SIG-M5 (cell line): ENCODE results near the gene SLC9A5.

ENCODE experiments used
- DNase-seq: peaks from one replicate; lab custom pipeline; 2025; lab: John Stamatoyannopoulos, UW

SLC9A5 gene

DNA sequence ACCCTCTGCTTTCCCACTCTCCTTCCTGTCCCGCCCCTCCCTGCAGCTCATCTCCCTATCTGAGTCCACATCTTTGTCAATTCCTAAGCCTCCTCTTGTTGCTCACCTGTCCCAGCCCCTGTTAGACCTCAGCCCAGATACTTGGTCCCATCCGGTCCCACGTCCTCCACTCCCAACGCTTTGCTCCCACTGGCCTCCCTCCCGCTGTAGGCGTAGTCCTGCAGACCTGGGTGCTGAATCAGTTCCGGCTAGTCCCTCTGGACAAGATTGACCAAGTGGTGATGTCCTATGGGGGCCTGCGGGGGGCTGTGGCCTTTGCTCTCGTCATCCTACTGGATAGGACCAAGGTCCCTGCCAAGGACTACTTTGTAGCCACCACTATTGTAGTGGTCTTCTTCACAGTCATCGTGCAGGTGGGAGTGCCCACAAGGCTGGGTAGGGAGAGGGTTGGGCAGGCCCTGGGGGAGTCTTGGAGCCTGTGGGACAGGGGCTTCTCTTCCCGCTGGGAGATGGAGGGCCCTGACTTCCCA is 8.0 kb downstream of the SLC9A5 start:
- DNase-seq, result no peak

GRCh38 chr16:67257486-67258160 is 8.8 kb downstream of the SLC9A5 start:
- DNase-seq, result no peak

DNA sequence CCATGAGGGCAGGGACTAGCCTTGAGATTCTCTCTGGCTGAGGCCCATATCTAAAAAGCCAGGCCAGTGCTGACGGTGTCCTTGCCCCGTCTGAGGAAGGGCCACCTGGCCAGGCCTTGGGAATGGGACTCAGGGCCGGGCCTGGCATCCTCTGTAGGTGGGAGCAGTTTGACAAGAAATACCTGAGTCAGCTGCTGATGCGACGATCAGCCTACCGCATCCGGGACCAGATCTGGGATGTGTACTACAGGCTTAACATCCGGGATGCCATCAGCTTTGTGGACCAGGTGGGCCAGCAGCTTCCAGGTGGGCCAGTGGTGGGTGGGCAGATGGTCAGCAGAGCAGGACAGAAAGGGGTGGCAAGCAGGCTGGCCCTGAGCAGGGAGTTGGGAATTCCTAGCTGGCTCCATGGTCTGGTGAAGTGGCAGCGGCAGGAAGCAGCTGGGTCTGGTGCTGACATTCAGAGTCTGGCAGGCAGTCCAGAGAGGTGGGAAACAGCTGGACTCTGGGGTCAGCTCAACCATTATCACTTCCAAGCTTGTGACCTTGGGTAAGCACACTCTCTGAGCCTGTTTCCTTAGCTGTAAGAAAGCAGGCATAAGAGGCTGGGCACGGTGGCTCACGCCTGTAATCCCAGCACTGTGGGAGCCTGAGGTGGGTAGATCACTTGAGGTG is 9.5 kb downstream of the SLC9A5 start:
- DNase-seq, result no peak

DNA sequence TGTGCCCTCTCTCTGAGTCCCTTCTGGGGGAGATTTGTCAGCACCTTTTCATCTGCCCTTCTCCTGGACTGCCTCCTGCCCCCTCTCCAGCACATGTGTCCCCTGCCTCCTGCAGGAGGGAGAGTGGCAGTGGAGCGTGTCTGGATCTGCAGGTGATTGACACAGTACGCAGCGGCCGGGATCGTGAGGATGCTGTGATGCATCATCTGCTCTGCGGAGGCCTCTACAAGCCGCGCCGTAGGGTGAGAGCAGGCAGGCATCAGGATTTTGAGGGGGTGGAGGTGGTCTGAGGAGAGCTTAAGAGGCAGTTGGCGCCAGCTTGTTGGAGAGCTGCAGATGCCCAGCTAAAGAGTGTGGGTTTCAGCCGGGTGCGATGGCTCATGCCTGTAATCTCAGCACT is 10.9 kb downstream of the SLC9A5 start:
- DNase-seq, result no peak

DNA sequence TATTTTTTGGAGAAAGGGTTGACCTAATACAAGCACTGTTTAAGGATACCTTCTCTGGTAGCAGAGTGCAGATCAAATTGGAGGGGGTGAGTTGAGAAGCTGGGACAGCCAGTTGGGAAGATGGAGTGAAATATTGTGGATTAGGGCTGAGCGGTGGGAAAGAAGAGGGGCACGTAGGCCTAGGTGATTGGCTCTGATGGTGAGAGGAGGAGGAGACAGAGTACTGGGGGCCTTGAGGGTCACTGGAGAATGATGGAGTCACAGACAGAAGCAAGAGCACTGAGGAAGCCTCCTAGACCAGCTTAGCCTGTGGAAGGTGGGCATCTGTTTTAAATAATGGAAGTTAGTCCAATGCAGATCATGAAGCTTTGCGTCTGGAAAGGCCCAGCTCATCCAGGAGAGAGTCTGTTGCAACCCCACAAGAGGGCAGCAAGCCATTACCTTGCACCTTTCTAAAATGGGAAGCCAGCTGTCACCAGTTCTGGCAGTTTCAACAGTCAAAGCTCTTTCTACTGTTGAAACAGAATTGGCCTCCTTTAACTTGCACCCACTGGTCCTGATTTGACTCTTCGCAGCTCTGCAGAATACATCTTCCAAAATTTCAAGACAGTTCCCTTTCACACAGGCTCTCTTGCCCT is 11.8 kb downstream of the SLC9A5 start:
- DNase-seq, result no peak

GRCh38 chr16:67263201-67263600 is 14.4 kb downstream of the SLC9A5 start:
- DNase-seq, result no peak

GRCh38 chr16:67264277-67264676 is 15.5 kb downstream of the SLC9A5 start:
- DNase-seq, result no peak

- no peak for DNase-seq
These were observed 16.1 kb downstream of the SLC9A5 start for GRCh38 chr16:67264866-67265265.

- DNase-seq, result no peak
These were observed 17.1 kb downstream of the SLC9A5 start for GRCh38 chr16:67265834-67266233.

- DNase-seq, result no peak
These were observed 19.4 kb downstream of the SLC9A5 start for GRCh38 chr16:67268136-67268579.

GRCh38 chr16:67269766-67270165 is 21.0 kb downstream of the SLC9A5 start:
- DNase-seq, result no peak

DNA sequence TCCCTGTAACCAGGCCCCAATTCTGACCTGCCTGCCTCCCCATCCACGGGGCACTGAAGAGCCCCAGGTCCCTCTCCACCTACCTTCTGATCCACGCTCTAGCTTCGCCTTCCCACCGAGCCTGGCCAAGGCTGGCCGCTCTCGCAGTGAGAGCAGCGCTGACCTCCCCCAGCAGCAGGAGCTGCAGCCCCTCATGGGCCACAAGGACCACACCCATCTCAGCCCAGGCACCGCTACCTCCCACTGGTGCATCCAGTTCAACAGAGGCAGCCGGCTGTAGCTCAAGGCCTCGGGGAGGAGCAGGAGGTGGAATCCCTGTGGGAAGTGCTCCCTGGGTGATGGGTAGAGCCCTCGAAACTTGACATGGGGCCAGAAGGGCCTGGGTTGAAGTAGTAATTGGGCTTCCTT is 22.2 kb downstream of the SLC9A5 start:
- no peak for DNase-seq

- DNase-seq, result no peak
These were observed 22.7 kb downstream of the SLC9A5 start for GRCh38 chr16:67271446-67271845.

DNA sequence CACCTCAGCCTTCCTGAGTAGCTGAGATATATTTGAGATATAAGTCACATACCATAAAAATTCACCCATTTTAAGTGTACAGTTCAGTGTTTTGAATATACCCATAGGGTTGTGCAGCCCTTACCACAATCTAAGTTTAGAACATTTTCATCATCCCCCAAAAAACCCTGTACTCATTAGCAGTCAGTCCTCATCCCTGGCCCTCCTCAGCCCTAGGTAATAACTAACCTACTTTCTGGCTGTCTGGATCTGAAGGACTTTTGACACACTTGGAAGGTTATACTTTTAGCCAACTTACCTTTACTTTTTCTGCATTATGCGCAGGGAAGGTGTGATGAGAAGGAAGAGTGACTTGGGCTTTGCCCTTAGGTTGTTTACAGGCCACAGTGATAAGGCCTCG is 26.5 kb downstream of the SLC9A5 start:
- DNase-seq, result no peak

- no peak for DNase-seq
These were observed 28.7 kb downstream of the SLC9A5 start for GRCh38 chr16:67277294-67277998.

GRCh38 chr16:67277999-67278772 is 29.4 kb downstream of the SLC9A5 start:
- DNase-seq, result no peak

GRCh38 chr16:67278773-67279295 is 30.1 kb downstream of the SLC9A5 start:
- no peak for DNase-seq

- no peak for DNase-seq
These were observed 30.7 kb downstream of the SLC9A5 start, which contains the start of gene PLEKHG4 for GRCh38 chr16:67279296-67280089. TSS of gene PLEKHG4 (plus strand) at chr16:67279532. CDS start at chr16:67280045, 513 bp downstream.

DNA sequence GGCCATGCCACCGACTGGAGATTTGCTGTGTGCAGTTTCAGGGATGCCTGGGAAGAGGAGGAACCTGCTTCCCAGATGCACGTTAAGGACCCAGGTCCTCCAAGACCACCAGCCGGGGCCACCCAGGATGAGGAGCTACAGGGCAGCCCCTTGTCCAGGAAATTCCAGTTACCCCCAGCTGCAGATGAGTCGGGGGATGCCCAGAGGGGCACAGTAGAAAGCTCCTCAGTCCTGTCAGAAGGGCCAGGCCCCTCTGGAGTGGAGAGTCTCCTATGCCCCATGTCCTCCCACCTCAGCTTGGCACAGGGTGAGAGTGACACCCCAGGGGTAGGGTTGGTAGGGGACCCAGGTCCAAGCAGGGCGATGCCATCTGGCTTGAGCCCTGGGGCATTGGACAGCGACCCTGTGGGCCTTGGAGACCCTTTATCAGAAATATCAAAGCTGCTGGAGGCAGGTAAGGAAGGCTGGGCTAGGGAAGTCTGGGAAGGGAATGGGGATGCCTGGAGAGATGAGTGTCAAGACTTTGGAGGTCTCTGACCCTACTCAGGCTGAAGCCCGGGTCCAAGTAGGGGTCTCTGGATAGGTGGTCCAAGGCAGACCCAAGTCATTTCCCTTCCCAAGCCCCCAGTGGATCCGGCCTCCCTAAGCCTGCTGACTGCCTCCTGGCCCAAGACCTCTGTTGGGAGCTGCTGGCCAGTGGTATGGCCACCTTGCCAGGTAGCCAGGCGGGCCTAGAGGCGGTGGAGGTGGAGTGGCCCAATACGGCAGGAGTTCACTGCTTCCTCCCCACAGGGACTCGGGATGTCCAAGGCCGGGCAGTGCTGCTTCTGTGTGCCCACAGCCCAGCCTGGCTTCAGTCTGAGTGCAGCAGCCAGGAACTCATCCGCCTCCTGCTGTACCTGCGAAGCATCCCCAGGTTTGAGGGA is 31.6 kb downstream of the SLC9A5 start:
- no peak for DNase-seq
